ENCODE measurements around the gene CMSS1. TPM values are rescaled to one million over a fixed set of nuclear protein-coding genes. Genes with fewer than 3 reads are reported as not detected.

Gene CMSS1
- total RNA-seq, 2 experiments from 2014 or later: 141 to 143 TPM

GRCh38 chr3:100144255-100144866 is 326.7 kb downstream of the CMSS1 start:
- POLR2A ChIA-PET: interaction anchor here (0.5 kb wide), 1 partner anchor 71 kb away, joined by 3 read pairs; no protein-coding TSS in a partner anchor
- CTCF ChIA-PET: no interaction called here

- ChIA-PET CTCF (no interaction called here), POLR2A (no interaction called here)
These were observed 331.5 kb downstream of the CMSS1 start for GRCh38 chr3:100149130-100149529.

GRCh38 chr3:100149713-100150415 is 332.2 kb downstream of the CMSS1 start:
- POLR2A ChIA-PET: no interaction called here
- CTCF ChIA-PET: no interaction called here

GRCh38 chr3:100150473-100150872 is 332.8 kb downstream of the CMSS1 start:
- ChIA-PET CTCF (no interaction called here), POLR2A (no interaction called here)

GRCh38 chr3:100151024-100151707 is 333.5 kb downstream of the CMSS1 start:
- ChIA-PET CTCF (interaction anchor here (1.1 kb wide), 1 partner anchor 82 kb away, joined by 3 read pairs; no protein-coding TSS in a partner anchor), POLR2A (no interaction called here)

GRCh38 chr3:100154171-100154570 is 336.5 kb downstream of the CMSS1 start:
- ChIA-PET CTCF (no interaction called here), POLR2A (no interaction called here)

- ChIA-PET POLR2A (no interaction called here), CTCF (interaction anchor here (0.6 kb wide), 1 partner anchor 412 kb away, joined by 4 read pairs; no protein-coding TSS in a partner anchor)
These were observed 337.5 kb downstream of the CMSS1 start for GRCh38 chr3:100155128-100155527.

- CTCF ChIA-PET: no interaction called here
- POLR2A ChIA-PET: interaction anchor here (0.6 kb wide), 1 partner anchor 31 kb away, joined by 4 read pairs; no protein-coding TSS in a partner anchor
These were observed 337.9 kb downstream of the CMSS1 start for GRCh38 chr3:100155590-100155989.

GRCh38 chr3:100157685-100158084 is 340.0 kb downstream of the CMSS1 start:
- ChIA-PET POLR2A (no interaction called here), CTCF (no interaction called here)

GRCh38 chr3:100158918-100159330 is 341.3 kb downstream of the CMSS1 start:
- POLR2A ChIA-PET: no interaction called here
- CTCF ChIA-PET: no interaction called here

- ChIA-PET CTCF (no interaction called here), POLR2A (no interaction called here)
These were observed 341.9 kb downstream of the CMSS1 start for GRCh38 chr3:100159331-100160153.

- ChIA-PET CTCF (no interaction called here), POLR2A (no interaction called here)
These were observed 342.9 kb downstream of the CMSS1 start for GRCh38 chr3:100160521-100160920.

- CTCF ChIA-PET: no interaction called here
- POLR2A ChIA-PET: no interaction called here
These were observed 346.1 kb downstream of the CMSS1 start for GRCh38 chr3:100163787-100164186.

GRCh38 chr3:100164743-100165142 is 347.1 kb downstream of the CMSS1 start:
- POLR2A ChIA-PET: no interaction called here

GRCh38 chr3:100165926-100166550 is 348.4 kb downstream of the CMSS1 start:
- POLR2A ChIA-PET: no interaction called here
- CTCF ChIA-PET: no interaction called here

More at GRCh38 chr3:100164743-100165142, 347.1 kb downstream of the CMSS1 start:
- CTCF ChIA-PET: no interaction called here

GRCh38 chr3:100169201-100169920 is 351.7 kb downstream of the CMSS1 start:
- CTCF ChIA-PET: no interaction called here
- POLR2A ChIA-PET: no interaction called here

GRCh38 chr3:100170486-100170885 is 352.8 kb downstream of the CMSS1 start:
- CTCF ChIA-PET: no interaction called here
- POLR2A ChIA-PET: no interaction called here

GRCh38 chr3:100171211-100171914 is 353.7 kb downstream of the CMSS1 start:
- CTCF ChIA-PET: no interaction called here
- POLR2A ChIA-PET: no interaction called here

GRCh38 chr3:100173961-100174360 is 356.3 kb downstream of the CMSS1 start:
- ChIA-PET POLR2A (no interaction called here), CTCF (no interaction called here)
